DND-41 (cell line): ENCODE data around the gene MERTK.

Experiments used
- EZH2 ChIP-seq: IDR thresholded peaks from 3 replicates; pipeline ENCODE4 v1.6.1; 2012; ENCODE audit warnings: borderline replicate concordance, low read depth, mild to moderate bottlenecking, moderate library complexity, low read length, inconsistent platforms; ENCODE audit not compliant: severe bottlenecking
- TF ChIP-seq, protein P1 (sequence below): IDR thresholded peaks from 2 replicates; pipeline ENCODE4 v1.5.1; 2012; ENCODE audit warnings: borderline replicate concordance, low read length, moderate library complexity, mild to moderate bottlenecking; ENCODE audit not compliant: poor library complexity, severe bottlenecking; ENCODE audit errors: extremely low read depth

- TF ChIP-seq, protein P1, sequence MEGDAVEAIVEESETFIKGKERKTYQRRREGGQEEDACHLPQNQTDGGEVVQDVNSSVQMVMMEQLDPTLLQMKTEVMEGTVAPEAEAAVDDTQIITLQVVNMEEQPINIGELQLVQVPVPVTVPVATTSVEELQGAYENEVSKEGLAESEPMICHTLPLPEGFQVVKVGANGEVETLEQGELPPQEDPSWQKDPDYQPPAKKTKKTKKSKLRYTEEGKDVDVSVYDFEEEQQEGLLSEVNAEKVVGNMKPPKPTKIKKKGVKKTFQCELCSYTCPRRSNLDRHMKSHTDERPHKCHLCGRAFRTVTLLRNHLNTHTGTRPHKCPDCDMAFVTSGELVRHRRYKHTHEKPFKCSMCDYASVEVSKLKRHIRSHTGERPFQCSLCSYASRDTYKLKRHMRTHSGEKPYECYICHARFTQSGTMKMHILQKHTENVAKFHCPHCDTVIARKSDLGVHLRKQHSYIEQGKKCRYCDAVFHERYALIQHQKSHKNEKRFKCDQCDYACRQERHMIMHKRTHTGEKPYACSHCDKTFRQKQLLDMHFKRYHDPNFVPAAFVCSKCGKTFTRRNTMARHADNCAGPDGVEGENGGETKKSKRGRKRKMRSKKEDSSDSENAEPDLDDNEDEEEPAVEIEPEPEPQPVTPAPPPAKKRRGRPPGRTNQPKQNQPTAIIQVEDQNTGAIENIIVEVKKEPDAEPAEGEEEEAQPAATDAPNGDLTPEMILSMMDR = no peak
- no peak for TF ChIP-seq EZH2
Measured at GRCh38 chr2:111896576-111896975, 1.8 kb upstream of the MERTK start.
